ENCODE data around the gene RUNDC1. TPM values are rescaled to one million over a fixed set of nuclear protein-coding genes. Genes with fewer than 3 reads are reported as not detected.

RUNDC1 gene
- total RNA-seq, 1 donor from 2014 or later, result 17.5 TPM

DNA sequence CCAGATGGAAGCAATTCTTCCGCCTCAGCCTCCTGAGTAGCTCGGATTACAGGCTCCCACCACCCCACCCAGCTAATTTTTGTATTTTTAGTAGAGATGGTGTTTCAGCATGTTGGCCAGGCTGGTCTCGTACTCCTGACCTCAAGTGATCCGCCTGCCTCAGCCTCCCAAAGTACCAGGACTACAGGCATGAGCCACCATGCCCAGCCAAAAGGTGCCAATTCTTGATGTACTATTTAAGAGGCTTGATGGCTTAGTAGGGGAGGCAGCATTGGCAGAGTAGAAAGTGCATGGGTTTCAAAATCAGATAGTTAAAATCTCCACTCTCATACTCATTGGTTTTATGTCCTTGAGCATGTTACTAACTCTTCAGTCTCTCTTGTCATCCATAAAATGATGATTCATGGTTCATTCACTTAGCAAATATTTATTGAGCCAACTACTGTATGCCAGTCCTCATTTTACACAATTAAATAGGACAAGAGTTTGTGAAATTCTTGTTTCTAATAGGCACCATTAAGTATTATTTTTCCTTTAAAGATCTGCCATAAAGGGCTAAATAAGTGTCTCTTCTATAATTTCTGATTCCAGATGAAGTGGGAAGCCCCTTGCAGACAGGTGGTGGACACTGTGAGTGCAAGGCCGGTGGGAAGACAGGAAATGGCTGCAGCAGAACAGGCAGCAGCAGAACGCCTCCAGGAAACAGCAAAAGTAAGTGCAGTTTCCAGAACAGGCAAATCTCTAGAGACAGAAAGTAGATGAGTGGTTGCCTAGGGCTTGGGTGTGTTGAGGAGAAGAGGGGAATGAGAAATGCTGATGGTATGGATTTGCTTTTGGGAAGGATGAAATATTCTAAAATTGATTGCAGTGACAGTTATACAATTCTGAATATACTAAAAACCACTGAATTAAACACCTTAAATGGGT lies 9.6 kb downstream of the RUNDC1 start:
- intact Hi-C loops (cut with micrococcal nuclease), result loop anchor here (10.0 kb wide), 1 partner anchor 495 kb away; the partner anchor contains the start of gene DHX8

DNA sequence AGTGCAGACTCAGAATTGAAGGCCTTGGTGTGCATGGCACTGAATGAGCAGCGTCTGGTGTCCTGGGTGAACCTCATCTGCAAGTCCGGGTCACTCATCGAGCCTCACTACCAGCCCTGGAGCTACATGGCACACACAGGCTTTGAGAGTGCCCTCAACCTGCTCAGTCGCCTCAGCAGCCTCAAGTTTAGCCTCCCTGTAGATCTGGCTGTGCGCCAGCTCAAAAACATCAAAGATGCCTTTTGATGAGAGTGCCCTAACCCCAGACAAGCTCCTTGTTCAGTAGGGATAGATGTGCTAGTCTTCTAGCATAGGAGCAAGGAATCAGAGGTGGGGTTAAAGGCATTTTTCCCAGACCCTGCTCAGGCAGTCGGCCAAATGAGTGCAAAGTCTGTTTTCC lies 11.1 kb downstream of the RUNDC1 start:
- intact Hi-C loops (cut with micrococcal nuclease), result loop anchor here (10.0 kb wide), 1 partner anchor 493 kb away; the partner anchor contains the start of gene DHX8

DNA sequence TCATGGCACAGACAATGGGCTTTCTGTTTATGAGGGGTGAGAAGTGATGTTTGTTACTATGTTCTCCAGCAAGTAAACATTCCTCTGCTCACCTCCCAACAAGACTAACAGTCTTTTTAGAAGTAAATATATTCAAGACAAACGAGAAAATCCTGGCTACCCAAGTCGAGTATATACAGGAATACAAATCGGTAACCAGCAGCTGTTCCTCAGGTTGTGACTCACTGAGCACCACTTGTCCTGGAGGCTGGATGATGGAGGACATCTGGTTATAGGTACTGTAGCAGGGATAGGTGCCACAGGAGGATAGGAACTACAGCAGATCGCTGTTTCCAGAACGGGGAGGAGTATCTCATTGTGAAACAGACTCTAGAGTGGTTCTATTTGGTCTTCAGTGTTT lies 12.5 kb downstream of the RUNDC1 start:
- intact Hi-C loops (cut with micrococcal nuclease), result loop anchor here (10.0 kb wide), 1 partner anchor 492 kb away; the partner anchor contains the start of gene DHX8

DNA sequence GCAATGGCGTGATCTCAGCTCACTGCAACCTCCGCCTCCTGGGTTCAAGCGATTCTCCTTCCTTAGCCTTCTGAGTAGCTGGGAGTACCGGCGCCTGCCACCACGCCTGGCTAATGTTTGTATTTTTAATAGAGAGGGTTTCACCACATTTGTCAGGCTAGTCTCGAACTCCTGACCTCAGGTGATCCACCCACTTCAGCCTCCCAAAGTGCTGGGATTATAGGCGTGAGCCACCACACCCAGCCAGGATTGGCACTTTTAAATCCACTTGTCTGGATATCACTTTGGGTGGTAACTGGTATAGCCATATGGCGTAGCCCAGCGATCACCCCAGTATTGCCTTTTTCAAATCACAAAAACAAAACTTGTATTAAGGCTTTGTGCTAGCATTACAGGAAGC lies 13.5 kb downstream of the RUNDC1 start:
- intact Hi-C loops (cut with micrococcal nuclease), result loop anchor here (10.0 kb wide), 1 partner anchor 491 kb away; the partner anchor contains the start of gene DHX8

DNA sequence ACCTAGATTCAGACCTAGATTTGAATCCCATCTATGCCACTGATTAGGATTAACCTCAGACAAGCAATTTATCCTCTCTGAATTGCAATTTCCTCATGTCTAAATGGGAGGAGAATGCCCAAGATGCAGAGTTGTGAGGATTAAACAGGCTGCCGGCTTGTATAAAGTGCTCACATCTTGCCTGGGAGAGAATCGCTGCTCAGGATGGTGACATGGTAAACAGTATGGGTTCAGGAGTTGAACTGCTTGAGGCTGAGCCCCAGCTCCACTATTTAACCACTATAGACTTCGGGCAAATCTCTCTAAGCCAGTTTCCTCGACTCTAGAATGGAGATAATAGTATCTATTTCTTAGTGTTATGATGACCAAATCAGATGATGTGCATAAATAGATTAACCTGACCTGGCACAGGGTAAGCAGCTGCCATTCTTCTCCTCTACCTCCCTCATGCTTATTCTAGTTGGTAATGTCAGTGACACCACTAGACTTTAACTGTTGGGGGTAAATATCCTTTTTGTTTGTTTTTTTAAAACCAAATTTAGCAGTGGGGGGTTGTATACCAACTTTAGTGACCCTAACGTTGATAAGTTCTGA lies 17.1 kb downstream of the RUNDC1 start:
- intact Hi-C loops (cut with micrococcal nuclease), result loop anchor here (5.0 to 10.0 kb wide), 2 partner anchors 130 to 487 kb away; partner anchors contain the start of genes BRCA1 and DHX8

DNA sequence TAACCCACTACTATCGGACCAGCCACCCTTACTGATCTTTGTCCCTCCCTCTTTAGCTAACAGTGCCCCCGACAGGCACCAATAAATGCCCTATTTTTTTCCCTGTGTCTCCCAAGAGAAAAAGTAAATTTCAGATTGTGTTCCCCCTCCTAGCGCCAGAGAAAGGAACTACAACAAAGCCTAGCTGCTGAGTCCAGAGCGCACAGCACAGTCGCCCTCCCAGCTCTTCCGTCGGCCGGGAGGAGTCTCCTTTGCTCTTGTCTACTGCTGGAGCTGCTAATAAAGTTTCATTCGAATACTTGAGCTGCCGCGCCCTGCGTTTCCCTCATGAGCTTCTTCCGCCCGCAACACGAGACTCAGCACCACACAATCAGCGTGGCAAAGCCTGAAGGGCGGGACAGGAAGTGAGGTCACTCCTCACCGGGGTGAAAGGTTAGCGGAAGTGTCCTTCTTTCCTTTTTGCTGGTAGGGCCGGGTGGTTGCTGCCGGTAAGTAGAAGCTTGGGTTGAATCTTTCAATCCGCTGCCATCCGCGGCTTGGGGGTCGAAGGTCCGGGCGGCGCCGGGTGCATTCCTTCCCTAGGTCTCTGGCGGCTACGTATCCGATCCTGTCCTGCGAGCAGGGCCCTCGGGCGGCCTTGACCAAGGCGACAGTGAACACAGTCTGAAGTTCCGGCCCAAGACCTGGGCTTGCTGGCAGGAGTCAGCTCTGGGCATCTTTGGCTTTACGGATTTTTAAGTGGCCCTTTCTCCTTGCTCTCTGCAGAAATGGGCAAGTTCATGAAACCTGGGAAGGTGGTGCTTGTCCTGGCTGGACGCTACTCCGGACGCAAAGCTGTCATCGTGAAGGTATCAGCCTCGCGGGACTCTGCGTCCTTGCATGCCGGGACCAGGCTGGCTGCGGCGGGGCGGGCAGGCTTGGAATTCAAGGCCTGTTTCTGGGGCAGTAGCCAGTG lies 17.9 kb downstream of the RUNDC1 start, which contains the start of gene RPL27:
Gene RPL27, plus strand, starts transcription at position 436 of the 955 bp plus-strand sequence. Its CDS starts 332 bp downstream, at position 768.
- intact Hi-C loops (cut with micrococcal nuclease), result loop anchor here (1.0 to 10.0 kb wide), 8 partner anchors 8 to 487 kb away; partner anchors contain the start of genes AARSD1, BRCA1, DHX8 and IFI35

DNA sequence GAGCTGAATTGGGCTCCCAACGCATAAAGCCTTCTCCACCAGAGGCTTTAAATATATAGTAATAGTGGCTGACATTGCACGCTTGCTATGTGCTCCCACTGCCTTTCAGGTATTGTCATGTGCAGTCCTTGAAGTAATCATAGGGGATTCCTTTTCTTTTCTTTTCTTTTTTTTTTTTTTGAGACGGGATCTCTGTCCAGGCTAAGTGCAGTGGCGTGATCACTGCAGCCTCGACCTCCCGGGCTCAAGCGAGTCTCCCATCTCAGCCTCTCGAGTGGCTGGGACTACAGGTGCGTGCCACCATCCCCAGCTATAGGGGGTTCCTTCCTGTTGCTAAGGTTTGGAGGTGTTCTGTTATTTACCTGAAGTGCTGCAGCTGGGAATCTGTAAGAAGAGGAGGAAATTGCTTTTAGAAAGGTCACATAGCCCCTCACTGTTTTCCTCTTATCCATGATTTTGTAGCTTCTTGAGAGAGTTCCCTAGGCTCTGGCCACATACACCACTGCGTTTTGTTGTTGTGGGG lies 18.7 kb downstream of the RUNDC1 start:
- intact Hi-C loops (cut with micrococcal nuclease), result loop anchor here (2.0 to 10.0 kb wide), 3 partner anchors 34 to 486 kb away; partner anchors contain the start of genes AARSD1, BRCA1 and DHX8

DNA sequence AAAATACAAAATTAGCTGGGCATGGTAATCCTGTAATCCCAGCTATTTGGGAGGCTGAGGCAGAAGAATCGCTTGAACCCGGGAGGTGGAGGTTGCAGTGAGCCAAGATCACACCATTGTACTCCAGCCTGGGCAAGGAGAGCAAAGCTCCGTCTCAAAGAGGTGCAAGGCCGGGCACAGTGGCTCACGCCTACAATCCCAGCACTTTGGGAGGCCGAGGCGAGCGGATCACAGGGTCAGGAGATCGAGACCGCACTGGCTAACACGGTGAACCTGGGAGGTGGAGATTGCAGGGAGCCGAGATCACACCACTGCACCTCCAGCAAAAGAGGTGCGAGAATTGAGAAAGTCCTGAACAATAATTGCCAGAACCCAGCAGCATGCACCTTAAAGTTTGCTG lies 20.5 kb downstream of the RUNDC1 start:
- intact Hi-C loops (cut with micrococcal nuclease), result loop anchor here (10.0 kb wide), 1 partner anchor 214 kb away; the partner anchor contains the start of gene TMEM106A

DNA sequence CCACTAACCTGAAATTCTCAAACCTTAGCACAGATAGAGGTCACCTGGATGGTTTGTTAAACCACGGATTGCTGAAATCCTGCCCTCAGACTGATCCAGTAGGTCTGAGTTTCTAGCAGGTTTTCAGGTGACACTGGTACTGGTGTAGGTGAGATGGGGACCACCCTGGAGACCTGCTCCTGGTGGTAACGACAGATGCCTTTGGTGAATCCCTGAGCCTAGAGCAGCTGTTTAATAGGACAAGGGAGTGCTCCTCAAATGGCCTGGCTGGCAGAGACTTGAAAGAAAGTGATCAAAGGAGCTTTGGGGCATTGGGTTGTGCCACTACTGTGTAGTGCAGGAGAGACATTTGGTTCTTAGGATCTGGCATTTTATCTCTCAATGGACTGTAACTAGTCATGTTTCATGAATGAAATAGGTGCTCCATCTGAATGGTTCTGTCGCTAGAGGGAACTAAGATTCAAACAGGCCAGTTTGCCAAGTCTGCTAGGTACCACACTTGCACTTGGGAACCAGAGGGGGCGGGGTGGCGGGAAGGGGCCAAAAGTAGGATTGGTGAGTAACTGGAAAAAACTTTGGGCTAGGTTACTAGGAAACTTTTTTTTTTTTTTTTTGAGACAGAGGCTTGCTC lies 23.3 kb downstream of the RUNDC1 start:
- intact Hi-C loops (cut with micrococcal nuclease), result loop anchor here (10.0 kb wide), 1 partner anchor 211 kb away; the partner anchor contains the start of gene TMEM106A

DNA sequence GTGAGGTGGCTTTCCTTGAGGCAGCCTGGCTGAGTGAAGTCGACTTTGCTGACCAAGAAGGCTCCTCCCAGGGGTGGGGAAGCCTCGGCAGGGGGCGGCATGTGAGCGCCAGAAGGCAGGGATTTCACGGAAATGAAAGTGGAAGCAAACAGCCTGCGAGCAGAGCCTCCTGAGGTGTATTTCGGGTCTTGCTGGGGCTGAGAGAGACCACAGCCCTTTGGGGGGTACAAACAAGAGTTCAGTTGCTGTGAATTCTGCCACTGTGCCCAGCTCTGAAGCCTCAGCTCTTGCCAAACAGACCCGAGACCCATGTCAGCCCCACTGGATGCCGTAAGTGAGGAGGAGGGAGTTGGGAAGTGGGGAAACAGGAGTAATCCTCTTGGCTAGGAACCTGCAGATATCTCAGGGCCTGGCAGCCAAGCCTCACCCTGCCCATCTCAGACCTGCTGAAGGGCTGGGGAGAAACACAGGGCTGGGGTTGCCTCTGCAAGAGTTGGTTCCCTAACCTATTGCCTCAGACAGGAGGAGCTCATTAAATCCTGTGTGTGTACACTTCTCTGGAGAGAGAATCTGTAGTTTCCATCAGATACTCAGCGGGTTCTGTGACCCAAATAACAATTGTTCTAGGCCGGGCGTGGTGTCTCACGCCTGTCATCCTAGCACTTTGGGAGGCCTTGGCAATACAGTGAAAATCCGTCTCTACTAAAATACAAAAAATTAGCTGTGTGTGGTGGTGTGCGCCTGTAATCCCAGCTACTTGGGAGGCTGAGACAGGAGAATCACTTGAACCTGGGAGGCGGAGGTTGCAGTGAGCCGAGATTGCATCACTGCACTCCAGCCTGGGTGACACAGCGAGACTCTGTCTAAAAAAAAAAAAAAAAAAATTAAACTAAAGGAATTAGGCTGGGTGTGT lies 26.5 kb downstream of the RUNDC1 start, which contains the start of gene IFI35:
Gene IFI35, plus strand, starts transcription at position 146 of the 913 bp plus-strand sequence. Its CDS starts 164 bp downstream, at position 310.
- intact Hi-C loops (cut with micrococcal nuclease), result loop anchor here (1.0 to 10.0 kb wide), 2 partner anchors 9 to 208 kb away; partner anchors contain the start of genes RPL27 and TMEM106A

DNA sequence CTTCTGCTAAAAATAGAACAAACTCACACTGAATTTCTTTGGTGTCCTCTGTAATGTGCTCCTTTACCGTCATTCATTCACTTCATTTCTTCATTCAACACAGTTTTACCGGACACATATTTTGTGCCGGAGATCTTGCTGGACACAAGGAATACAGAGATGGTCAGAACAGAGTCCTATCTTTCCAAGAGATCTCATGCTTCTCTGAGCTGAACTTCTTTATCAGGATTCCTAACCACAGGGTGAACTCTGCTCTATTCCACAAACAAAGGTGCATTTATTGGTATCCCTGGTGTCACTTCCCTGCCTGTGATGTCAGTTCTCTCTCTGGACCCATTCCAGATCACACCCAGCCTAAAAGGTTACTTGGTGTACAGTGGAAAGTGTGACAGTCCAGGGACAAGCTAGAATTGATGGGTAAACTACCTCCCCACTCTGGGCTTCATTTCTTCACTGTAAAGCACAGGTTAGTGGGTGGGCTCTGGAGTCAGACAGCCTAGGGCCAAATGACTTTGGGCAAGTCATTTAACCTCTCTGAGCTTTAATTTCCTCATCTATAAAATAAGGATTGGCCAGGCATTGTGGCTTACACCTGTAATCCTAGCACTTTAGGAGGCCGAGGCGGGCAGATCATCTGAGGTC lies 30.4 kb downstream of the RUNDC1 start:
- intact Hi-C loops (cut with micrococcal nuclease), result no loop called here

DNA sequence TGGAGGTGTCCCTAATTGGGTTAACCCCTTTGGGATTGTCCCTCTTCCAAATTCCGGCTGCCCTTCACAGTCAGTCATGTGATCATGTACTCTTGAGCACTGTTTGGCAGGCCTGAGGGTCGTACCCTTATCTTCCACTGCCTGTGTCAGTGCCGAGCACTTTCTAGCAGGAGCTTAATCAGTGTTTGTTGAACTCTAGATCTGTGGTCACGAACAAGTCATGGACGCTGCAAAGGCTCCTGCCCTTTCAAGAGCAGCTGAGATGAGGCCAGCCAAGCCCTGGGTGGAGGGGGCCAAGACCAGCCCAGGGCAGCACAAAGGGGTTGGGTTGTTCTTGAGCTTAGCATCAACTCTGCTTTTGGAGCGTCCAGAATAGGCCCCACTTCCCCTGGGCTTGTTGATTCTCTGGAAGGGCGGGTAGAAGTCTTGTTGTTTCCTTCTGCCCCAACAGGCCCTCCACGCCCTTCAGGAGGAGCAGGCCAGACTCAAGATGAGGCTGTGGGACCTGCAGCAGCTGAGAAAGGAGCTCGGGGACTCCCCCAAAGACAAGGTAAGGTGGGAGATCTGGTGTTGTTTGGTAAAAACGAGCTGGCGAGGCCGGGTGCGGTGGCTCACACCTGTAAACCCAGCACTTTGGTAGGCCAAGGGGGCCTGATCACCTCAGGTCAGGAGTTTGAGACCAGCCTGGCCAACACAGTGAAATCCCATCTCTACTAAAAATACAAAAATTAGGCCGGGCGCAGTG lies 31.5 kb downstream of the RUNDC1 start:
- intact Hi-C loops (cut with micrococcal nuclease), result no loop called here

DNA sequence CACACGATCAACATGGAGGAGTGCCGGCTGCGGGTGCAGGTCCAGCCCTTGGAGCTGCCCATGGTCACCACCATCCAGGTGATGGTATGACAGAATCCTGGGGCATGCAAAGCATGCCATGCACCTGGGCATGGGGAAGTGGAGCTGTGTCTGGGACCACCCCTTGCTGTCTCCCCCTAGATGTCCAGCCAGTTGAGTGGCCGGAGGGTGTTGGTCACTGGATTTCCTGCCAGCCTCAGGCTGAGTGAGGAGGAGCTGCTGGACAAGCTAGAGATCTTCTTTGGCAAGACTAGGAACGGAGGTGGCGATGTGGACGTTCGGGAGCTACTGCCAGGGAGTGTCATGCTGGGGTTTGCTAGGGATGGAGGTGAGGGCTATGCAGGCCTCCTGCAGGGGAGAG lies 32.9 kb downstream of the RUNDC1 start:
- intact Hi-C loops (cut with micrococcal nuclease), result no loop called here

DNA sequence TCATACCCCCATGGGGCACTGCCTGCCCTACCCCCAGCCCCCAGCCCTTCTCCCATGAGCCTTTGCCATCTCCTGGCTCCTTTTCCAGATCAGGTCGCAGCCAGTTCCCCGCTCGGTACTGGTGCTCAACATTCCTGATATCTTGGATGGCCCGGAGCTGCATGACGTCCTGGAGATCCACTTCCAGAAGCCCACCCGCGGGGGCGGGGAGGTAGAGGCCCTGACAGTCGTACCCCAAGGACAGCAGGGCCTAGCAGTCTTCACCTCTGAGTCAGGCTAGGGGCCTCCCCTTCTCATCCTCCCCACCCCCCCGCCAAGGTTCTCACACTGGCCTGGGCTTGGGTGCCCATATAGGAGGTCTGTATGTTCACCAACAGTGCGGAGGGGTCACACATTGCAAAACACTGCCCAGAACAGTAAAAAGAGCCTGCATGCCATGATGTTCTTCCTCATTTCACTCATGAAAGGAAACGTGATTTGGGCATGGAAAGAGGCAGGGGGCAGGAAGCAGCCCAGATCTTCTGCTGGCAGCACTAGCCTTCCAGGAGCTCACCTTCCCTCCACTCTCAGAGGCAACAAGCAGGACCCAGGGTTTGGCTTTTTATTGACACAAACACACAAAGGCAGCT lies 33.8 kb downstream of the RUNDC1 start:
- intact Hi-C loops (cut with micrococcal nuclease), result no loop called here

DNA sequence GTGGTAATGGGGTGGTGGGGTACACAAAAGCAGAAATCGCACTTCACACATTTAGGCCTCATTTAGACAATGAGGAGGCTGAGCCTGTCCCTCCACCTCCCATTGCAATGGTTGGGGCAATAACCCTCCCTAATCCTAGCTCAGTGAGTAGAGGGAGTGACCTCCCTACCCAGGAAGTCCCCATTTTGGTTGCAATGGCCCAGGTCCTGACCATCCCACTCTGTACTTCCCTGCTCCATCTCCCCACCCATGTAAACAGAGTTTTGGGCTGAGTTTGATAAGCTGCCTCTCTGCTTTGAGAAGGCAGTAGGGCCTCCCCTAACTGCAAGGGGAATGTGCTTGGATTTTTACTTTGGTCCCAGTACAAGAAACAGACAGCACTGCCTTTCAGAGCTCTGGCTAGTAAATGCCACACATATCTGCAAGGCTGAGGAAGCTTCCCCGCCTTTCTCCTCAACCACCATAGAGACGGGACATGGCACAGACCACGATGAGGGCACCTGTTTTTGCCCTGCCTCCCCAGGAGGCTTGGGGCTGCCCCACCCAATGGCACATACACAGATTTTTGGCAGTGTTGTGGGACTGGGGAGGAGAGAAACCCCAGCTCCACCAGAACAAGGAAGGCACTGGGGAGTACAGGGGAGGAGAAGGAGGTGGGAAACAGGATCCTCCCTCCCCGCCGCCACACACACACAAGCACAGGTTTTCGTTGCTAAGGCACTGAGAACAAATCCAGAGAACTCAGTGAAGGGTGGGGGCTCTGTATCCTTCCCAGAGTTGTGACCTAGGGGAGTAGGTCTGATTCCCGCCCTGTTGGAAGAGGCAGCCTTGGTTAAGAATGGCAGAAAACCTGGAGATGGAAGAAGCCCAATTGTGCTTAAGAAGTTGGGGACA lies 34.5 kb downstream of the RUNDC1 start:
- intact Hi-C loops (cut with micrococcal nuclease), result no loop called here

DNA sequence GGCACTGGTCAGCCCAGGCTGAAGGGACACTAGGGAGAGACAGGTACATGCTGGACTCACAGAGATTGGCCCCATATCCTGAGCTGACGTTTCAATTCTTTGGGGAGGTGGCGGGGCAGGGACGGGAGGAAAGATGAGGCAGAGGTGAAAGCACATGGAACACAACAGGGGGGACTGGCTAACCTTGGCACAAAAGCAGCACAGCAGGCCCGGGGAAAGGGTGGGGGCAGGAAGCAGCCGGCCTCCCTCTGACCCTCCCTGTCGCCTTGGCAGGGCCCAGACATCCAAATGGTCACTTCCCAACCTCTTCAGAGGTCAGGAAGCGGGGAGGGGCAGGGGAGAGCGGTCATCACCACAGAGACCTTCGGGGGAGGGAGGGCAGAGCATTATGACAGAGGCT lies 35.2 kb downstream of the RUNDC1 start:
- intact Hi-C loops (cut with micrococcal nuclease), result no loop called here
